SH-SY5Y (cell line): ENCODE data around the gene SEPTIN7.

ENCODE experiments used
- GATA2 ChIP-seq: IDR thresholded peaks from 2 replicates; pipeline ENCODE4 v1.6.1; 2011; ENCODE audit warnings: mild to moderate bottlenecking, low read depth, low read length
- GATA3 ChIP-seq: IDR thresholded peaks from 2 replicates; pipeline ENCODE4 v1.6.1; 2011; ENCODE audit warnings: low read depth, mild to moderate bottlenecking, low read length, moderate library complexity

The SEPTIN7 gene

DNA sequence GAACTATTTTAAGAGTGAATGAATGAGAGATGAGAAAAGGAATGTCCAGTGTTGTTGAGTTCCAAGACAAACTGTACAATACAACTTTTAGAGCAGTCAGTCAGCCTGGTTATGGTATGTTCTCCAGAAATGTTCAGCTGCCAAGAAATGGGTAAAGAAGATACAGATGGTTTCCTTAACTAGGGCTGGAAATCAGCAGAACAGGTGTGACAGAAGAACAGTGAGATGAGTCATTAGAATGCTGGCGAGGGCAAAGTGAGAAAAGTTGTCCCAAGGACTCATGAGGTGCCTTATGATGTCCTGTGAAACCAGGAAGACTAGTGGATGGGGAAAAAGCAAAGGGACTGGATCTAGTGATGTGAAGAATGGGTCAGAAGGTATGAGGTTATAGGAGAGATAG is 20.8 kb upstream of the SEPTIN7 start:
- TF ChIP-seq GATA3 (no peak), GATA2 (no peak)

- TF ChIP-seq GATA3 = no peak
- TF ChIP-seq GATA2 = no peak
These were observed 19.6 kb upstream of the SEPTIN7 start for GRCh38 chr7:35781200-35781701.

DNA sequence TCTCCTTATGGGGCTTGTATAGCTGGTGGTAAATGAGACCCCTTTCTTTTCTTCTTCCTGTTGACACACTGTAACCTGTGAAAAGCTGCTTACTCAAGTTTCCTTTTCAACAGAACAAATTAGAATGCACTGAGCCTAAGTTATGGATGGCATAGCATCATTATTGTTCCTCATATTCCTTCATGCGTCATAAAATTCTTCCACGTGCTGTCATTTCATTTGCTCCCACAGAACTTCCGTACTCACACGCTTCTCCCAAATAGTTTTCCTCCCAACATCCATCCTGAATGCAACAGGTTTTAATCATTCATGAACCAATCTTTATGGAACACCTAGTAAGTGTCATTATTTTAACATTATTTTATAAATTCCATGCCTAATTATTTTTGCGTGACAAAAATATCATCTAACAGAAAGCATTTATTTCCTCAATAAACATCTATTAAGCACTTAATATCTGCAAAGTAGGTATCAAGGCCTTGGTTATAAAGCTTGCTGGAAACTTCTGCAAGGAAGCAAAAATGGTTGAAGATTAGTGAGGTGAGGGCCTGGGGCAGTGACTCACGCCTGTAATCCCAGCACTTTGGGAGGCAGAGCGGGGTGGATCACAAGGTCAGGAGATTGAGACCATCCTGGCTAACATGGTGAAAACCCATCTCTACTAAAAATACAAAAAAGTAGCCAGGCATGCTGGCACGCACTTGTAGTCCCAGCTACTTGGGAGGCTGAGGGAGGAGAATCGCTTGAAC is 18.9 kb upstream of the SEPTIN7 start:
- no peak for TF ChIP-seq GATA2
- TF ChIP-seq GATA3 = no peak

DNA sequence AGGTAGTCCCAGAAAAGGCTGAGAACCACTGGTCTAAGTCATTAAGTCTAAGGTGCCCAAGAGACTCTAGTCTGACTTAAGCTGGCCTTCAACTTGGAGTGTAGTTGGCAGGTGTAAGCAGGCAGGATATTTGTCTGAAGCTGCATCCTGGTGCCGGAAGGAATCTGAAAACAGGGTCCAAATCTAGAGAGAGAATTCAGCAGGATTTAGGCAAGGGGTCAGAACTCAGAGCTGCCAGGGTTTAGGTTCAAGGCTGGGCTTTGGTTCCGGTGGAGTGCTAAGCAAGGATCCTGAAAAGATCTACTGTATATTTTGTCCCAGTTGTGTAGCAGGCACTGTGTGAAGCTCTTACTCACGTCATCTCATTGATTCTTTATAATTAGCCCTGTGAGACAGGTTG is 16.5 kb upstream of the SEPTIN7 start:
- TF ChIP-seq GATA2 (no peak), GATA3 (no peak)

DNA sequence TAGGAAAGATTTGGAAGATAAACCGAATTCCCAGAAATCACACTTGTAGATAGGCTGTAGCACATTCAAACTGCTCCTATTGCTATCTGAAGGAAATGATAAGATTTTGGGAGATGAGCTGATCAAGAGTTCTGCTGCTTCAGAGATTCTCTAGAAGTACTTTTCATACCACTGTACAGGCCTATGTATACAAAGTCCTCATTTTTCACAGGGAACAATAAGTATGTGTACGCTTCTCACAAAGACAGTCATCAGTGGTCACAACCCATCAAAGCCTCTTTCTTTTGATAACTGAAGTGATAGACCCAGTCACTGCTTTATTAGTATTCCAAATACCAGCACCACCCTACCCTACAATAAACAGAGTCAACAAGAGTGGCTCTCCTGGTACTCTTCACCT is 15.6 kb upstream of the SEPTIN7 start:
- no peak for TF ChIP-seq GATA3
- no peak for TF ChIP-seq GATA2

GRCh38 chr7:35787925-35788324 is 12.9 kb upstream of the SEPTIN7 start:
- TF ChIP-seq GATA3 (no peak), GATA2 (no peak)

DNA sequence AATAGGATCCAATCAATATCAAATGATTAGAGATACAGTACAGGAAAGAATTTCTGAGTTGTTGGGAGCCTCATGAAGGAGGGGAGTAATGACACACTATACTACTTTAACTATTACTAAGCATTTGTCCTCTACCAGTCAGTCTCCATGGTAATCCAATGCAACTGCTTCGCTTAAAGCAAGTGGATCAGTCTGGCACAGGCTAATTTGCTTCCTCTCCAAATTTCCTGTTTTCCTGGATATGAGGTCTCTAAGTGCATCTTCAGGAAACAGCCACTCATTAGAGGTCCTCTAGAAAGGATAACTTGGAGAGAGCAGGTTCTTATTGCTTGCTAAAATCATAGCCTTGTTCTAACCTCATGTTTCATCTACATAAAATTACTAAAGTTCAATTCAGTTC is 8.4 kb upstream of the SEPTIN7 start:
- no peak for TF ChIP-seq GATA2
- no peak for TF ChIP-seq GATA3

DNA sequence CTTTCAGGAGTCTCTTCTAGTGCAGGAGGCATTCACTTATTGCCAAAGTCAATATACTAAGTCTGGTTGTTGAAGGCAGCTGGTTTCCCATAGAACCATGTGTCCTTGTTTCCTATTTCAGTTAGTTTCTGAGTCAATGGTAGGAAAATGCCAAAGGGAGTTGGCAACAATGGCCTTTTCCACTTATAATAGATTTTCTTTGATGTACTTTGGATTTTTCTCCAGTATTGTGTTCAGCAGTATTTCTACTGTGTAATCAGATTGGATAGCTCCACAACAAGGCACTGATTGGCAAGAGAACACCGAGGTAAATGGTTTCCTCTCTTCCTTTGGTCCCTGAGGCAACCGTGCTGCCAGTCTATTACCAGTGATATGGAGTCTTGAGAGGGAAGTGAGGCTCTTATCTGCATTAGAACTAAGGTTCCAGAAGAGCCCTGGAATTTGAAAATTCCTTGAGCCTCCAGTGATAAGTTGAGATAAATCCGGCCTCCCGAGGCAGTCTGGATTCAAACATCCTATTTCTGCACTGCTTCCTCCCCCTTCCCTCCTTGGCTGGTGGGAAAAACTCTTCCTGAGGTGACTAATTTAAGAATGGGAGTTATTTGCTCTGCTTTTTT is 7.9 kb upstream of the SEPTIN7 start:
- TF ChIP-seq GATA2 (no peak), GATA3 (no peak)

DNA sequence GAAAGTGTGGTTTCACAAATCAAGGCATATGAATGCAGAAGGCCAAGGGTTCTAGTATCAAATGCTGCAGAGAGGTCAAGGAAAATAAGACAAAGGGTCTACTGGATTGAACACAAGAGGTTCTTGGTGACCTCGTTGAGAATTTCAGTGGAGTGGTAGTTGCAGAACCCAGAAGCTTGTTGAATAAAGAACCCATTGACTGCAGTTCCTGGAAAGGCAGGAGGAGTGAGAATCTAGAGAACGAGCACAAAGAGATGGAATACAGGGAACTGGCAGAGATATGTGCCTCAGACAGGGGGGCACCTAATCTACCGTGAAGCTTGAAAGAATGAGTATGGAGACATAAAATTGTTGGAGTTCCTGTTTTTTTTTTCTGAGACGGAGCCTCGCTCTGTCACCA is 3.5 kb upstream of the SEPTIN7 start:
- TF ChIP-seq GATA2 (no peak), GATA3 (no peak)

DNA sequence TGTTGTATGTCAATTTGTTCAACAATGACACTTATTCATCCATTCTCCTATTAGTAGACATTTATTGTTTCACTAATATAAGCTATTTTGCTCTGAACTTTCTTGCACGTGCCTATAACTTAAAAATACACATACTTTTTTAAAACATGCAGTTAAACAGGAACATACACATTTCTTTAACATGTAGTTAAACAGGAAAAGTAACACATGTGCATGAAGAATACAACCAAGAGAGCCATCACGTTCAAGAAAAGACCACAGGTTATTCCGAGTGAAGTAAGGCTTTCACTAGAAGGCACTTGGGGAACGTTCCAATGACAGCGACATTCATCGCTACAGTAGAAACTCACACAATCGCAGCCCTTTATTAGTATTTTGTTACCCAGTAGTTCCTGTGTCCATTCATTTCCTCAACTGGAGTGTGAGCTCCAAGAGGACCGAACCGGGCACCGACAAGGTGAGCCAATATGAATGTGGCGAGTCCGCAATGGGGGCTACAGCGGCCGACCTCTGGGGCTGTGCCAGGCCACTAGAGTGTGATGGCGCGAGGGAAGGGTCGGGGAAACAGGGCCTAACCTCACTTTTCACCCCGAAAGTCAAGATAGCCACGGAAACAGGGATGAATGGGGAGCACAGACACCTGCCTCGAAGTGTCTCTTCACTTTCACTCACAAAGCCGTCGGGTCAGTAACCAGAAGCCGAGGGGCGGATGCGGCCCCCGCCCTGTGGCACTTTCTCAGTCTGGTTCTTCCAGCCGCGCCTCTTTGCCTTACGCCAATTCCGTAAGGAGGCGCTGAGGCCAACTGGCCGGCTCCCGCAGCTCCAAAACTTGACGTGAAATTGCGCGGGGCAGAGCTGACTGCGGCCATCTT is 775 bp upstream of the SEPTIN7 start:
- TF ChIP-seq GATA3 = no peak
- no peak for TF ChIP-seq GATA2

GRCh38 chr7:35801392-35802101 is 690 bp downstream of the SEPTIN7 start:
- no peak for TF ChIP-seq GATA3
- TF ChIP-seq GATA2 = no peak

DNA sequence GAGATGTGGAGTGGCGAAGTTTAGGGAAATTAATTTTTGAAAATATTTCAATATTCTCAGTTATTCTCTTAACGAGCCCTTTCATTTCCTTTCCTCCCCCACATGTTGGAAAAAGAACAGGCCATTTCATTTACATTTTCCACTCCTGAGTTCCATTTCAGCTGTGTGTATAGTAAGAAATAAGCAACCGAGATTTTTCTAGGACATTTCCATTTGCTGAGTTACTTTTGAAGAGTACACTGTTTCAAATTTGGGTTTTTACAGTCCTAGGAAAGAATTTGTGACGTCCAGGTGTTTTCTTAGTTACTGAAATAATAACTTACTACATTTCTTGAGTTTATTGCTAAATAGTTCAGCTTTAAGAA is 1.2 kb downstream of the SEPTIN7 start:
- no peak for TF ChIP-seq GATA2
- TF ChIP-seq GATA3 = no peak

- no peak for TF ChIP-seq GATA2
- TF ChIP-seq GATA3 = no peak
These were observed 1.8 kb downstream of the SEPTIN7 start for GRCh38 chr7:35802649-35803048.
